ENCODE data around the gene ARL8A.
"Not testable (repeated sequence)": the region's sequence is repeated elsewhere in the genome, so short reads cannot be mapped to it uniquely, and the experiment has no call there.

Gene ARL8A

DNA sequence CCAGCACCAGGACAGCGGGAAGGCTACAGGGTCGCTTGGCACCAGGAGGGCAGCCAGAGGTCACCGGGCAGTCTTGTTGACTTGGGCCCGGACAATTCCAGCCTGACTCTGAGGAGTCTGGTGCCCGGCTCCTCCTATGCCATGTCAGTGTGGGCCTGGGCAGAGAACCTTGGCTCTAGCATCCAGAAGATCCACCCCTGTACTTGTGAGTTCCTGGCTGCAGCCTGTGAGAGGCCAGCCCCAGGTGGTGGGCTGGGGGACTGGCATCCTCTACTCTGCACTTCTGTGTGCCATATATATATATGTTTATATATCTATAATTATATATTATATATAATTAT lies 27.4 kb upstream of the ARL8A start:
- DNase-seq, result no peak

DNA sequence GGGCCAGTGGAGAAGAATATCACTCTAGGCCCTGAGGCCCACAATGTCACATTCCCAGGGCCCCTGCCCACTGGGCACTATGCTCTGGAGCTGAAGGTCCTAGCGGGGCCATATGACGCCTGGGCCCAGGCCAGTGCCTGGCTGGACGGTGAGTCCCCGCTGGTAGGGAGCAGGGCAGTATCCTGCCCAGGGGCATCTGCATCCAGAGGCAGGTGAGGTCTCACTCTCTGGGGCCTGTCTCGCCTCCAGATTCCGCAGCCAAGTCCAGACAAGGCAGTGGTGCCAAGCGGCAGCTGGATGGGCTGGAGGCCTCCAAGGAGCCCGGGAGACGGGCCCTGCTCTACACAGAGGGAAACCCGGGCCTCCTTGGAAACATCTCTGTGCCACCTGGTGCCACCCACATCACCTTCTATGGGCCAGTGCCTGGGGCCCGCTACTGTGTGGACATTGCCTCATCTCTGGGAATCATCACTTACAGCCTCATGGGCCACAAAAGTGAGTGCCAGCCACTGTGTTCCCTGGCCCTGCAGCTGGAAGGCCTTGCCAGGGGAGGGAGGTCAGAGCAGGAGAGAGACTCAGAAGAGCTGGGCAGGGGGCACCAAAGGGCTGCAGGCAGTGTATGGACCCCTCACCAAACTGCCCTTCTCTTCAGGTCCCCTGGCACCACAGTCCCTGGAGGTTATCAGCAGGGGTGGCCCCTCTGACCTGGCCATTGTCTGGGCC lies 26.9 kb upstream of the ARL8A start:
- DNase-seq, result no peak

DNA sequence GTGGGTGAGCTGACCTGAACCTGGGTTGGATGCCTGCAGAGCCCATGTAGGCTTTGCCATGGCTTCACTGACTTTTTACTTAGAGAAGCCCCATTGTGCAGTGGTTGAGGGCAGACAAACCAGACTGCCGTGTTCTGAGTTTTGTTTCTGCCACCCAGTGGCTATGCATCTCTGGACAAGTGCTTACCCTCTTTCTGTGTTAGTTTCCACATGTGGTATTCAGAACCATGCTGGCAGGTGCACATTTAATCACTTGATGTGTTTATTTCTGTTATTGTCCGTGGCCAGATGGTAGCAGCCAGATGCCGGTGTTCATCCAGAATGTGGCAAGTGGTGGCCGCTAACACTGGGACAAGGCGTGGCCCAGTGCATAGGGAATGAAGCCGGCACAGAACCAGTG lies 26.2 kb upstream of the ARL8A start:
- DNase-seq, result no peak

GRCh38 chr1:202168861-202169260 lies 24.3 kb upstream of the ARL8A start:
- no peak for DNase-seq

DNA sequence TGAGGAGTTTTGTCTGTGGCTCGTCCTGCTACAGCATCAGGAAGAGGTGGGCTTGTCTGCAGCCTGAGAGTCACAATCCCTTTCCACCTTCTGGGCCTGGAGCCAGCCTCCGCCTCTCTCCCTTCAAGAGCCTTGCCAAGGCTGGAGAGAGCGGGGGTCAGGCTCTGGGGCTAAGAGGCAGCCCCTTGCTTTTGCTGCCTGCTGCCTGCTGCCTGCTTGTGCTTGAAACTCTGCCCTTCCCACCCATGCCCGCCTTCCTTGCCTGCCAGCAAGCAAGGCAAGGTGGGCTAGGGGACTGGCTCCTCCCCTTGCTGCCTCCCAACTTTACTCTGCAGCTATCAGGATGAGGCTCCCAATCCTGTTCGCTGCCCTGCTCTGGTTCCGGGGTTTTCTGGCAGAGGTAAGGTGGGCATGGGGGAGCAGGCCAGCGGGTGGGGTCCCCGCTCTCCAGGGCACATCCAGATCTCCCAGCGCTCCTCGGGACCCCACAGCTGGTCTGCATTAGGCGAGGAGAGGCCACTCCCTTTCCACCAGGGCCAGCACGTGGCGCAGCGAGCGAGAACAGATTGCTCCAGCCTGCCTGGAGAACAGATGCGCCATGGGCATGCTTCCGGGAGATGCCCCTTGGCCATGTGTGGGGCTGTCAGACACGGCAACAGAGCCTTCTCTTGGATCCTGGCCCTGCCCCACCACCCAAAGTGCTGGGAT lies 23.3 kb upstream of the ARL8A start:
- peak; percentile 39 for DNase-seq

- not testable (repeated sequence) for DNase-seq
These were observed 22.5 kb upstream of the ARL8A start for GRCh38 chr1:202167054-202167453.

DNA sequence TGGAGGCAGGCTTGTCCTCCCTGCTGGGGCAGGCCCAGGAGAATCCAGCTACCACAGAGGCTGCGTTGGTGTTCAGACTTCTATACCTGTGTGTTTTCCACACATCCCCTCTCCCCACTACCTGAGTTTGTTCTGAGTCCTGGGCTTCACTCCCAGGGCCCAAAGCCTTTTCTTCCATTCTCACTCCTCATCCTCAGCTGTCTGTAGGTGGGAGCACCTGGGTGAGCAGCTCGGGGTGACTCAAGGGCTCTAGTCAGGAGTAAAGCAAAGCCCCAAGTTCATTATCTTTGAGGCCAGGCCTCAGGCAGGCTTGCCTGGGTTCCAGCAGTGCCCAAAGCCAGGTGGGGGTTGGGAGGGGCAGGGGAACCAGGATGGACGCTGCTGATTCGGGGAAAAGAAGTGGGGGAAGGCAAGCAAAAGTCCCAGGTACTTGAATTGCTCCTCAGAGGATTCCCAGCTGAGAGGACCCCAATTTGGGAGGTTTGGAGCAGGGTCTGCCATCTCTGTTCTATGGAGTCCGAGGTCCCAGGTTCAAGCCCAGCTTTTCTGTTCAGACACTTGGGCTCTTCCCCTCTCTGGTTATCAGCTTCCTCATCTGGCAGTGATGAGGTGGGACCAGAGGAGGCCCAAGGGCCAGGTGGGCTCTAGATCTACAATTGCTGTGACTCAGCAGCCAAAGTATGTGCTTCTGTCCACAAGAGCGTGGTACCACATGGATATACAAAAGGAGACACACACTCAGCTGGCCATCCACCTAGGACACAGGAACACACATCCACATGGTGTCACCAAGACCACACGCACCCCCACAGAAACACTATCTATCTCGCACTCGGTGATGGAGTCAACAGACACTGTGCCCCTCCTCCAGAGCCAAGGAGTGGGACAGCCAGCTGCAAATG lies 21.7 kb upstream of the ARL8A start:
- DNase-seq, result no peak

- DNase-seq, result no peak
These were observed 20.9 kb upstream of the ARL8A start for GRCh38 chr1:202165267-202165941.

GRCh38 chr1:202164271-202165037 lies 19.9 kb upstream of the ARL8A start:
- no peak for DNase-seq

DNA sequence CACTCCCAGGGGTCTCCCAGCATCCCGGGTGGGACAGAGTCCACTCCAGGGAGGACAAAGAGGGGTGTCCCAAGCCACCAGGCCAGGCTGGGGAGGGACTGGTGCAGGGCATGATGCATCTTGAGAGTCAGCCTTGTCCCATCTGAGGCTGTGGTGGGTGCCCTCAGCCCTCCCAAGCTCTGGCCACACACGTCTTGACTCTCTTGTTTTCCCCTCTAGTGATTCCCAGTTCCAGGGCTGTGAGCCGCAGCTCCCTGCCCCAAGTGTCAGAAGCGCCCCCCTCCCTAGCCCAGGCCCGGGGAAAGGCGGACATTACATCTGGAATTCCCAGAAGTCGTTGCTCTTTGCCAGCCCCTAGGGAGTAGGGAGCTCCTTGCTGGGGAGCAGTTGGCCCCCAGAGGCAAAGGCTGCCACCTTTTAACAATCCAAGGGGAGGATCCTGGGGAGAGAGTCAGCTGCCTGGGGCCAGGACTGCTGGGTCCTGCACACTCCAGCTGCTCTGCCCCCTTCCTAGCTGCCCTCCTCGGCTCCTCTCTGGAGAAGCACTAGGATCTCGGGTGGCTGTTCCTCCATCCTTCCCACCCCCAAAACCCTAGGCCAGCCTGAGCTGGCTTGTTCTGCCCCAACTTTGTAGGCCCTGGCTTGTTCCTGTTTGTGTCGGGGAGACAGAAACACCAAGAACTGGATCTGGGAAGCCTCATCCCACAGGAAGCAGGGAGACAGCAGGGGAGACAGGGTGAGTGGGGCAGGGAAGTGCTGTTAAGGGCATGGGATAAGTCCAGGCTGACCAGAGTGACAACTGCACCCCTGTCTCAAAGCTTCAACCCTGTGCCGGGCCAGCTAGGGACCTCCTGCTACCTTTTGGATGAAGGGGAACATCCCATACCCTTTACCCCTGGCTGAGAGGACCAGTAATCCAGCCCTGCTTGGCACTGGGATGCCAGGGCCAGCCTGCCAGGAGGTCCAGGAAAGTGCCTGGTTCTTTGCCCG lies 19.0 kb upstream of the ARL8A start:
- no peak for DNase-seq

DNA sequence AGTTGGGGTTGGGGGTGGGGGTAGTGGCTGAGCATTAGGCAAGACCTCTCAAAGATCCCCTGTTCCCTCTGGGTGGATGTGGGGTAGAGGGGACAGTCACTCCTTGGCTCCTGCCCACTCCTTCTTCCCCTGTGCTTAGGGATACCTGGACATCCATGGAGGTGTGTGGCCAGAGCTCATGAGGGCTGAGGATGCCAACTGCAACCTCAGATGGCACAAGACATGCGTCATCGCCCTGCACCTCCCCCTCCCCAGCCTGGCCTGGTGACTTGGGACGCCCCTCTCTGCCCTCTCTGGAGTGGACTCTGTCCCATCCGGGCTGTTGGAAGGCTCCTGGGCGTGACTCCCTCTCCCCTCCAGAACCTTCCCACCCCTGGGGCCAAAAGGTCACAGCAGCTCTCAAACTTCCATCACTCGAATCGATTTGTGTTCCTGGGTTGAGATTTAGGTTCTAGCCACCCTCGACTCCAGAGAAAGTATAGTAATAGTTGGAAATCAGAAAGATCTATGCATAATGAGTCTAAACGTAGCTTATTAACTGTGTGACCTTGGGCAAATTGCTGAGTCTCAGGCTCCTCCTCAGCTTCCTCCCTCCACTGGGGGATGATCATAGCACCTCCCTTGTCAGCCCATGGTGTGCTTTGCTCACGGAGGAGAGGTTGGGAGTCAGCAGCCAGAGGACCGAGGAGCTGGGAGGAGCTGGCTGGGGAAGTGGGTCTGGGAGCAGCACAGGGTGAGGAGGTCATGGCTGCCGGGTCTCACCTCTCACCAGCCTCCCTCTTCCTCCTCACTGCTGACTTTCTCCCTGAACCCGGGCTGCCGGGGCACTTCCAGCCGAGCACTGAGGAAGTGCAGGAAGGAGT lies 18.1 kb upstream of the ARL8A start:
- no peak for DNase-seq

DNA sequence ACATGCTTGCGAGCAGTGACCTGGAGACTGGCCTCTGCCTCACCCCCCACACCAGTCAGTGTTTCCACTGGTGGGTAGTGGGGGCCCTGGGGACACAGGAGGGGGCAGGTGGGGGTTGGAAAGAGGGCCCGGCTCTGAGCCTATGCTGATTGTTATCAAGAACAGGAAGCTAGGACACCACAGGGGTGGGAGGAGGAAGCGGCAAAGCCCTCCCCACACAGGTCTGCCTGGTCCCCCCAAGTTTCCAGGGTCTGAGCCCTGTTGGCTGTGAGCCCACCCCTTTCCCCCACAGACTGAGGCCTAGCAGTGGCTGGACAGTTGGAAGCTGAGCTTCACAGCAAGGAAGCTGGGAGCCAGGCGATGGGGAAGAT lies 17.5 kb upstream of the ARL8A start:
- DNase-seq, result no peak

DNA sequence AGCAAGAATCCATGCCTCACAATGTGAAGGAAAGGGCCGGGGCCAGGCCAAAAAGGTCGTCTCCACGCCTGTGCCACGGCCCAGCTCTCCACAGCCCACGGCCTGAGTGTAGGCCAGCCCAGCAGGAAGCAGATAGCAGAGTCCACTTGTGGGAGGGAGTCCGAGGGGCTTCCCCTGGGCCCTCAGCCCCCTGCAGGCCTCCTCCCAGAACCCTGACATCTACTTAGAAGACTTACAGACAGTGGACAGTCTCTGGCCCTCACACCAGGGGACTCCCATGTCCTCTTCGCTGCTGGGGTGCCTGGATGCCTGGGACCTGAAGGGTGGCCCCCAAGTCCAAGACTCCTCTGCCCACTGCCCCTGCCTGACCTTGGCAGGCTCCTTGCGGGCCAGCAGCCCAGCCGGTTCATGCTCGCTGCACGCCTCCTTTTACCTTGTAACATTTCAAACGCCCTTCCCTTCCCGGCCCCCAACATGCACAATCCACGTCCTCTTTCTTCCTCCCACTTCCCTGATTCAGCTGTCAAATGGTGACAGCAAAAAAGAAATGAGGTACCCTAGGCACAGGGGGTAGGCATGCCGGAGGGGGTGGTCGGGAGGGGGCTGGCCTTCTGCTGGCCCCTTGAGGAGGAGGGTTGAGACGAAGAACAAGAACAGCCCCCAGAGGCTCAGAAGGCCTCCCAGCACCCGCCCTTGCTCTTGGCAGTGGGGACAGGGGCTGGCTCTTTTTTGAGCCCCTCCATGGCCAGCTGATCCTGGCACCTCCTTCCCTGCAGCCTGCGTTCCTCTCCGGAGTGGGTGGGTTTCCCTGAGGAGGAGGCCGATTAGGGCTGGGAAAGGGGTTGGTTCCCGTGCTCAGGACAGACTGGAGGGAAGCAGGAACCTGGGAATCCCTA lies 16.9 kb upstream of the ARL8A start:
- DNase-seq, result no peak

DNA sequence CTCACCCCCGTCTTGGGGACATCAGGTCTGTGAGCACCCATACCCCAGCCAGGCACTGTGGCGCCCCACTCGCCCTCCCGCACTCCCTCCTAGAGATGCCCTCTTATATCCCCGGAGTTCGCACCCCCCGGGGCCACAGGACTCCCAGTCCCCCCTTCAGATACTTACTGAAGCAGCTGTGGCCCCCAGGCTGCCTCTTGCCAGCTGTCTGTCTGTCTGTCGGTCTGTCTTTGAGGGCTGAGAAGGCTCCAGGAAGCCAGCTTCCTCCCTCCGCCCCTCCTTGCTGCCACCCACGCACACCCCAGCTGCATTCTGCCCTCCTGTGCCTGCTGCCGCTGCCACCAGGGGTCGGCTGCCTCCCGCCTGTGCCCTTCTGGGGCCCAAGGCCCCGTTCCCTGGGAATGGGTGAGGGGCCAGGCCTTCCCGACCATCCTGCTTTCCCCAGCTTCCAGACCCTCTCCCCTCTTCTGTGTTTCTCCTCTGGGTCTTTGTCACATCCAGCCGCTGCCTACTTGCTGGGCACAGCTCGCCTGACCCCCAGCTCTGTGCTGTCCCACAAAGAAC lies 15.9 kb upstream of the ARL8A start, which contains the start of gene PTPN7:
TSS of gene PTPN7 (minus strand) at position 226 of the 564 bp plus-strand sequence. CDS start 1,200 bp downstream, outside the sequence.
- DNase-seq, result no peak

DNA sequence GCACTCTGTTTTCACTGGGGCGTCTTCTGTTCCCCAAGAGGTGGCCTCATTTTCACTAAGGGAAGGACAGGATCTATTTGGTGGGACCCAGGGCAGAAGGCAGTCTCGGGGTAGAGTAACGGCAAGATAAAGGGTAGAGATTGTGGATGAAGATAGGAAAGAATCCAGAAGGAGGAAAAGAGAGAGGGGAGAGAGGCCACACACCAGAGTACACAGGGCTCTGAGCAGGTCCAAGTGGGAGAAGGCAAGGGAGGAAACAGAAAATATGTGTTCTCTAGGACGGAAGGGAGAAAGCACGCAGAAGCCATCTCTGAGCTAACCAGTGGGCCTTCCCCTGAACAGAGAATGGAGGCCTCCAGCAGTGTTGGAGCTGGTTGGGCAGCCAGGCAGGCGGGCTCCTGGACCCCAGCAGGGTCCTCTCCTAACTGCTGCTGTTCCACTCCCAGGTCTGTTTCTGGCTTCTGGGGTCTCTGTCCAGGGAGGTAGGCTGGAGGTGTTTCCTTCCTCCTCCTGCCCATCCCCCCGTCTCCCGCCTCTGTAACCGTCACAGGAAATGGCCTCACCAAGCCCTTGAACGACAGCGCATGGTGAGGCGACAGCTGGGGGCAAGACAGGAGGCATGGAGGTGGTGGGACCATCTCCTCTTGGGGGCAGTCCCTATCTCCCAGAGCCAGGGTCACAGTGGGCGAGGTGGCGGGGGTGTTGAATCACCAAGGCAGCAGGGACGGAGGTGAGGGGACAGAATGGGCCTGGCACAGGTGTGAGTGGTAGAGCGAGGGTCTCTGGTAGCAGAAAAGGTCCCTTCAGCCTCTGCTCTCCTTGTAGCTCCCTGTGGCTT lies 15.2 kb upstream of the ARL8A start:
- DNase-seq, result no peak

DNA sequence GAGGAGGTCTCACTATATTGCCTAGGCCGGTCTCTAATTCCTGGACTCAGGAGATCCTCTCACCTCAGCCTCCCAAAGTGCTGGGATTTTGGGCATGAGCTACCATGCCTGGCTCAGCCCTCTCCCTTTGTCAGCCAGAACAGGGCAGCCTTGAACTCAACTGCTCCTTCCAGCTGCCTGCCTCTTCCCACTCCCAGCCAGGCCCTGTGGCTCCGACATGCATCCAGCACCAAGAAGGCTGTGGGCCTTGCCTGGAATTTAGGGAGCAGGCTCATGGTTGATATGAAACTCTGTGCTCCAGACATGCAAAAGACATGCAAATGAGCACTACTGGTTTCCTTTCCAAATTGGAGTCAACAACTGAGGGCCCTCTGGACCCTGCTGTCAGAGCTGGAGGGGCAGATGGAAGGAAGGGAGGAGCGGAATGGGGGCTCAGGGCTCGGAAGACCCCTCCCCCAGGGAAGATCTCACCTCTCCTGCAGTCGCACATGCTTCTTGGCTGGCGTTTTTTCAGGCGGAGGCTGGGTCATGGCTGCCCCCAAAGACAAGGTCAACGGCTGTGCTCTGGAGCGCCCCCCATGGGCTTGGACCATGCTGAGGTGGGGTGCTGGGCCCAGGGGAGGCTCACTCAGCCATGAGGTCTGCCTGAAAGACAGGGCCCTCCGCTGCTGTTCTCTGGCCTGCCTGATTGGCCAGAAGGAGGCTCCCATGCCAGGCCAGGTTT lies 14.4 kb upstream of the ARL8A start:
- no peak for DNase-seq

- no peak for DNase-seq
These were observed 13.4 kb upstream of the ARL8A start for GRCh38 chr1:202157945-202158344.
